HG03066 (cell line): ENCODE measurements around the gene MSMO1.
"Not testable (repeated sequence)": the region's sequence is repeated elsewhere in the genome, so short reads cannot be mapped to it uniquely, and the experiment has no call there.

Source experiments
- ATAC-seq: cut with Tn5 transposase; IDR thresholded peaks from one replicate; pipeline ENCODE4 v1.9.1; 2021; ENCODE audit warnings: low read depth; ENCODE audit not compliant: unreplicated experiment

MSMO1 gene

DNA sequence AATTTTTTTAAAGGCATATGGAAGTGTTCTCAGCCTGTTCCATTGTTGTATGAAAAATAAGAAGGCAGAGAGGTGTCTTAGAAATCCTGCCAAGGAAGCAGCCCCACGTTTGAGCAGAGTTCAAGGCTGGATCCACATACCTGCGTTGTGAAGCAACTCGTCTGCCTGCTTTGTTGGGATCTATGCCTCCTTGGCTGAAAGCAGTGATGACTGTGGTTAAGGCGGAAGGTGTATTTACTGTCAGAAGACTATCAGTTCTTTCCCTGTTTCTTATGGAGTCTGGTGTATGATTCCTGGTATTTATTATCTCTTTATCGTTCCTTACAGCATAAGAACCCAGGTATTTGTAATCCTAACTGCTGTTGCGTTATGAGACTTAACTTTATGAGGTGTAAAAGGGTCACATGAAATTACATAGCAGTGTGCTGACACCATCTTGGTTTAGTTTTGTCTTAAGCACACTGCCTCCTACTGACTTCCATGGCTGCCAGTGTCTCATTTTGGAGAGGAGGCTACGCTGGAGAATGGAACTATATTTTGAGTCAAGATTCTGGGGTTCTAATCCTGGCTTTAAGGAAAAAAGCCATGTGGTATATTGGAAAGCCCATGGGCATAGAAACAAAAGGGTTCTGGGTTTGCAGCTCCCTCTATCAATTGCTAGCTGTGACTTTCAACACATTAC is 3.1 kb upstream of the MSMO1 start:
- ATAC-seq: no peak

DNA sequence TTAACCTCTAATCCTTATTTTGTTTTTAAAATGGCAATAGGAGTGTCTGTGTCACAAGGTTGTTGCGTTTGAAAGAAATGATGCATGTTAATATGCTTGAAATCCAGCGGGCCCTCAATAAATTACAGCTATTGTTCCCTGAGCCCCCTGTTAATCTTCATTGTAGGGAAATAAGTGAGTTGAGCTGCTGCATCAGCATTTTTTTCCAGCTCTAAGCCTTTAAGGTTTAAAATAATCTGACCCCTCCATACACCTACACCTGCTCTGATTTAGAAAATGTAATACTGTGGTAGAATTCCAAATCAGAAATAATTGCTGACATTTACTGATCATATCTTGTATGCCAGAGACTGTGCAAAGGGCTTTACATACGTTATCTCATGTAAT is 2.6 kb upstream of the MSMO1 start:
- no peak for ATAC-seq

DNA sequence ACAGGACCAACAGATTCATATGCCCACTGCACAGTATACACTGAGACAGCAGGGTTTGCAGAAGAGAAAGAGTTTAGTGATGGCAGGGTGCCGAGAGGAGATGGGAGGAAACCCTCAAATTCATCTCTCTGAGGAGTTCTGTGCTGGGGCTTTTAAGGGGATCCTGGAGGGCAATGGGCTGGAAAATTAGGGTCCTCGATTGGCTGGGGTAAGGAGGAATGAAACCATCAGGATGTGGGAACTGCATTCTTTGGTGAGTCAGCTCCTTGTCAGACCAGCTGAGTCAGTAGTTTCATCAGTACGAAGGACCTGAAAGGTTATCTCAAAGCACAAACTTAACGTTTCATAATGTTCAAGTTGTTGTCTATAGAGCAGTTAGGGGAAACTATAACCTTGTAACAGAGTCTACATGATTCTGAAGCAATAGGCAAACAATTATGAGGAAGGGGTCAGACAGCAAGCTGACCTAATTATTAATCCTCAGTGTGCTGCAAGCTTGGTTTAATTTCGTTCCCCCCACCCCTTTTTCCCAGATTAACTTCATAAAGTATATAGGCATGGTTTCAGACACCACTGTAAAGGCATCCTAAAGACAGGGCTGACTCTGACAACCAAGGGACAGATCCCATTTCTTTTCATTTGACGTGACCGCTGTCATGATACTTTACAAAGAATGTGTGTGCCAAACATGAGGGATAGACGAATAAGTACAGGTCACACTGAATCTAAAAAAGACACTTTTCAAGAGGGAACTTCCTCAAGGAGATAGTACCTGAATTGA is 1.5 kb upstream of the MSMO1 start:
- ATAC-seq: no peak

DNA sequence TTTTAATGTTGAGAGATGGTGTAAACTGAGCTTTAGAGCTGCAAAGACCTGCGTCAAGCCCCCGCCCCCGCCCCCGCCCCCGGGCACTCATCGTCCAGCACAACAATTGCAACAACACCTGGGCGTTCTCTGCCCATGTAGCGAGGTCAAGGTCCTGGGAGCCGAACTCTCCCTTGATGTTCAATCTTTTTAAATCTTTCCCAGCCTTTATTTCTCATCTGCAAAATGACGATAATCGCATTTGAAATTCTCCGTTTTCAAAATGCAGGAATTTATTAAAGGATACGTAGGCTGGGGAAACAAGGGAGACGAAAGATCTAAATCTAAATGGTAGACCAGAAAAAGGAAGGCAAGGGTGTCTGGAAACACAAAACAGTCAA is 648 bp upstream of the MSMO1 start:
- peak; percentile 22 for ATAC-seq

DNA sequence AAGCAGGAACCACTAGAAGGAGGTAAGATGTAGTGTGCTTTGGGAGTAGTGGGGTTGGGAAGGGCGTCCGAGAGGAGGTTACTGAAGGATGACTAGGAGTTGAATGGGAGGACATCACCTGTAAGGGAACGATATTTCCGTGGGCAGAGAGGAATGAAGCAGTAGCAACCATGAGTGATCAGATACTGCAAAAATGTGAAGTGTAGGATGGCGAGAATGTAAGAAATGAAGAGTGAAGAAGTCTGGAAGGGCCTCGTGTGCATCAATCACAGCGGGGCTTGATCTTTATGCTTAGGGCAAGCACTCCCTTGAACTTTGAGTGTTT is 594 bp downstream of the MSMO1 start:
- ATAC-seq: peak; percentile 0

DNA sequence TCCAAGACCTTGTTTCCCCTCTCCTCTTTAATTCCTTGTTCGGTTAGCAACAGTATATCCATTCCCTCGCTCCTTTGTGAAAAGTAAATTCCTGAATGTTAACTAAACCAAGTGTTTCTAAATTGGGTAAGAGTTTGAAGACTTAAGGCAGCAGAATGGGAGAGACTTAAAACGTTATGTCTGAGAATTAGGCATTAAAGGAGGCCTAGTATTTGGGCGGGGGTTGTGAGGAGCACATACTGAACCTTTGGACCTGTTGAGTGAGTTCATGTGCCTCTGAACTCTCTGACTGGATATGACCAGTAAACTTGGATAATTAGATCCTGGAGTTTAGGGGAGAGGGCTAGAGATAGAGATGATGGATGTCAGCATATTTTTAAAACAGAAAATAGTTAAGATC is 1.2 kb downstream of the MSMO1 start:
- ATAC-seq: no peak

DNA sequence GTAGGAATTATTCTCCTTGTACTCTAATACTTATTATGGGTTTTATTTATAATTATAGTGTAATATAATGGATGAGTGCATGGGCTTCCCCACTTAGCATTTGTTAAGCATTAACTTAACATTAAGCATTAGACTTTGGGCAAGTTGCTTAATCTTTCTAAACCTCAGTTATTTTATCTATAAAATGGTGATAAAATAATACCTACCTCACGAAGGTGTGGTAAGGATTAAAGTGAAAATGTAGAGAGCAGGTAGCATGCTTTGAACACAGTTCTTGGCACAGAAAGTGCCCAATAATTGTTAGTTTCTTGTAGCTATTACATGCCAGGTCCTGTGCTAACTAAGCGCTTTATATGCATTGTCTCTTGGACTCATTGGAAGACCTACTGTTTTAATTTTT is 2.6 kb downstream of the MSMO1 start:
- ATAC-seq: no peak

DNA sequence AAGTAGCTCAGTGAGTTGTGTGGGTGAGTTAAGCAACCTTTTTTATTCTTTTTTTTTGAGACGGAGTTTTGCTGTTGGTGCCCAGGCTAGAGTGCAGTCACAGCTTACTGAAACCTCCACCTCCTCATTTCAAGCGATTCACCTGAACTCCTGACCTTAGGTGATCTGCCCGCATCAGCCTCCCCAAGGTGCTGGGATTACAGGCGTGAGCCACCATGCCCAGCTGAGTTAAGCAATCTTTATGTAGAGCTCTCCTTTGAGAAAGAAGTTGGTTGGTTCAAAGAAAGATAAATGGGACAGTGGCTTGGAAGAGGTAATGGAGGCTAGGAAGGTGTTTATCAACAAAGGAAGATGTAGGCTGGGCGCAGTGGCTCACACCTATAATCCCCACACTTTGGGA is 3.2 kb downstream of the MSMO1 start:
- no peak for ATAC-seq

DNA sequence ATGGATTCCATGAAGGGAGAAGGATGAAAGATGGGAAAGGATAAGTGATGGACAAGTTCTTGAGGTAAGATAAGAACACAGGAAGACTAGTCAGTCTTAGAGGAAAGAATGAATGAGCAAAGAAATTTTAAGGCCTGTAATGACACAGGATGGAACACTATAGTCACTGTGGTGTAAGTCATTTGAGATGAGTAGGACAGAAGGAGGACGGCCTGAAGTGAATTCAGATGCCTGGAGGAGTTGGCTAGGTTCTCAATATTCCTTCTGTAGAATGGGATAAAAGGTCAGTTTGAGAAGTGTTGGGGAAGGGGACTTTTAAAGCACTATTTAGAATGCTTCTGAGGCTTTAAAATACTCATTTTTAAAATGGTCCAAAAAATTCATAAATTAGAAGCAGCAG is 3.9 kb downstream of the MSMO1 start:
- ATAC-seq: no peak

DNA sequence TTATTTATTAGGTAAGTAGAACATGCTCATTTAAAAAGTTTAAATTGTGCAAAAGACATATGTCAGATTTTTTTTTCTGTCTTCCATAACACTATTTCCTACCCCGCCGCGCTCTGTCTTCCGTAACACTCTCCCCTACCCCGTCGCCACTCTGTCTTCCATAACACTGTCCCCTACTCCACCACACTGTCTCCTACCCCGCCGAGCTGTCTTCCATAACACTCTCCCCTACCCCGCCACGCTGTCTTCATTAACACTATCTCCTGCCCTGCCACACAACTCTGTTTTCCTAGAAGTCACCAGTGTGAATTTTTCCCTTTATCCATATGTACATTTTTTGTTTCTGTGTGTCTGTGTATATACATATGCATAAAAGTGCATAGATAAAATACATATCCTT is 4.4 kb downstream of the MSMO1 start:
- ATAC-seq: no peak

DNA sequence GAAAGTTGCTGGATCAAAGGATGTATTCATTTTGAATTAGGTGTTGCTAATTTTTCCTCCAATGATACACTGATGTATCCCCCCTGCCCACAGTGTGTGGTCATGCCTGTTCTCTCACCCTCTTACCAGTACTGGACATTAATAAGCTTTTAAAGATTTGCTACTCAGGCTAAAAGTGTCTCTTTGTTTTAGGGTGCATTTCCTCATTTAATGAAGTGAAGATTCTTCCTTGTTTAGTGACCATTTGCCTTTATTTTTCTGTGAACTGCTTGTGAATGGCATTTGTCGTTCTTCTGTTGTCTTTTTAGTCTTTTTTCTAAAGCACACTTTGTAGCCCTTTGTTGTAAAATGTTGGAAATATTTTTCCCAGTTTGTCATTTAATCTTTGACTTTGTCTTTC is 5.0 kb downstream of the MSMO1 start:
- no peak for ATAC-seq

DNA sequence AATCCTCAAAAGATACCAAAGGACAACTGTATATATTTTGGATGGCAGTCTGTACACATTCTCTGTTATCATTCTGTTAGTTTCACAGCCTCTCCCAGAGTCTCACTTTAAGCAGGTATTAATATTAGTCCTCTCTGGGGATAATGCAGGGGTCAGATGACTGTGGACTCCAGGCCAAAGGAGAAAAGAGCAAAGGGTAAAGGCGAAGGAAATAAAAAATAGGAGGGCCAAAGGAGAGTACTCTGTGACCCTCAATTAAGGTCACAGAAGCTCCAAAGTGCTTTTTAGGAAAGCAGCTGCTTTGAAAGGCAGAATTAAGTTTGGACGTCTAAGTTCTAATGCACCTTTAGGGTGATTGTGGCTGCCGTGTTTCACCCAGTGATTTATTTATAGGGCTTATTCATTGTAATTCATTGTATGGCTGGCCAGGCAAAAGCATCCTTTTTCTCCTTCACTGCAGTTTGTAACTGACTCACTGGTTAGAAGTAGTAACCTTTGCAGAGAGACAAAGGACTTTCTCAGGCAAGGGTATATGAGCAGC is 7.8 kb downstream of the MSMO1 start:
- ATAC-seq: no peak

DNA sequence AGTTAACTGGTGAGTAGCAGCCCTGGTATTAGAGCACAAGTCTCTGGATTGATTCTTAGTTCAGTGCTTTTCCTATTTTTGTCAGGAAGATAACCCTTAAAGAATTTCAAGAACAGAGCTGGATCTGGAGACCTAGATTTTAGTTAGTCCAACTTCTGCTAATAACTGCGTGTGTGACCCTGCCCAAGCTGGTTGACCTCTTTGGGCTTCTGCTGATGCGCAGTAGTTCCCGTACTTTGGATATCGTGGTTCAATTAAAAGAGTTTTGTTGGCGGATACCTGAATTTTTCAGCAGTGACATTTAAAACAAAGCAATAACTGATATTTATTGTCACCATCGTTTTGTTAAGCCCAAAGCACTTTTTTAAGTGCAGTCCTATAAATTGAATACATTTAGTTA is 9.3 kb downstream of the MSMO1 start:
- no peak for ATAC-seq

DNA sequence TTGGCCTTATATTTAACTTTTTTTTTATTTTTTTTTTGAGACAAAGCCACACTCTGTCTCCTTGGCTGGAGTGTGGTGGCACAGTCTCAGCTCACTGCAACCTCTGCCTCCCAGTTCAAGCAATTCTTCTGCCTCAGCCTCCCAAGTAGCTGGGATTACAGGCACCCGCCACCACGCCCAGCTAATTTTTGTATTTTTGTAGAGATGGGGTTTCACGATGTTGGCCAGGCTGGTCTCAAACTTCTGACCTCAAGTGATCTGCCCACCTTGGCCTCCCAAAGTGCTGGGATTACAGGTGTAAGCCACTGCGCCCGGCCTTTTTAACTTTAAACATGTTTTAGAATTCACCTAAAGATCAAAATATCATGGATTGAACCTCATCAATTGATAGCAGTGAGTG is 14.9 kb downstream of the MSMO1 start:
- not testable (repeated sequence) for ATAC-seq

DNA sequence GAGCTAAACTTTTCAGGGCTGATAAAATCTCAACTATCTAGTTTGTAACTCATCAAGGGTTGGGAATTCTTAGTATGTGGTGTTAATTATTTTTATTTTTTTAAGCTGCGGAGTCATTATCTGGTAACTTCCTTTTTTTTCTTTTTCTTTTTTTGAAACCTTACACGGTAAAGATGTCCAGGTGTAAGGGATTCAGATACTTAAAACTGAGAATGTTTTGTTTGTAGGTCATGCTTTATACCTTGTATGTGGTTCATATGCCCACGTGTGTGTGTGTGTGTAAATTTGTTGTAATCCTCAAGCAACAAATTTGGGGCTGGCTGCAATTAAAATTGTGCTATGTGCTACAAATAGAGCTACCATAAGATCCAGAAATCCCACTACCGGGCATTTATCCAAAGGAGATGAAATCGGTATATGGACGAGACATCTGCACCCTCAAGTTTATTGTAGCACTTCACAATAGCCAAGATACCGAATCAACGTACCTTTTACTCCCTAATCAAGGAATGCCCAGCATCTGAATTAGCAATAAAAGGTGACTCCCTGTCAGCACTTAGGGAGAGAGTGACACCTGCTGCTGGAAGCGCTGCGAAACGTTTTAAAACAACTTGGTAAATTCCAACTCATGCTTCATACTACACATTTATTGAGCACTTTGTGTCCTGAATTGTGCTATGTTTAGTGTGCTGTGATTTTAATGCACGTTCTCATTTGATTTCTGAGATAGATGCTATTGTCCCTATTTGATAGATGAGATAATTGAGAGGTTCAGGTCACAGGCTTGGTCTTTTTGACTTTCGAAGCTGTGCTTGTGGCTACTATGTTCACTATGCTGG is 16.1 kb downstream of the MSMO1 start:
- ATAC-seq: no peak

DNA sequence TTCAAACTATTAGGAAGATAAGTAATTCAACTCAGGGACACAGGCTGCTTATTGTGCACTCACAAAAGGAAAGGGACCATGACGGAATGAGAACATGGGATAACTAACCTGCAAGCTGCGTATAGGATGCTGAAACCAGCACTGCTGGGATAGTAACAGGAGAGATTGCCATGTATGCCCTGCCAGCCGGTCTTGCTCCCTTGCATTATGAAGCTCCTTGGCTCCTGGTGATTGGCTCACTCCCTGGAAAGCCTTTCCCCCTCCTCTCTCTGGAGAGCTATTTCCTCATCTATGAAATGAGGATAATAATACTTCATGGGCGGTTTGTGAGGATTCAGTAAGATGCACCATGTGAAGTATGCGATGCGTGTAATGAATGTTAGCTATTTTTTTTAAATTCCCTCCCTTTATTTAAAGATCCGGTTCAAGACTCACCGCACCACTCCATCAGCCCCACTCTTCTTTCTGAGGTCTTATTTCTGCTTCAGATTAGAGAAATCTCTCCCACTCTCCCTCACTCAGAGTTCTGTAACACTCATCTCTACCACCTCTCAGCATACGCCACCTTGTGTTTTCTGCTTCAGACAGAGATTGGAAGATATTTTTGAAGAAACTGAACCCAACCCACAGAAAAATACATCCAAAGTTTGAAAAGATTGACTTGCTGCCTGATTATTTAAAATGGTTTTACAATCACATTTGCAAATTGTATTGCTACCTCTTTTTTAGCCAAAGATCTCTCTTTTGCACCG is 18.4 kb downstream of the MSMO1 start:
- no peak for ATAC-seq

DNA sequence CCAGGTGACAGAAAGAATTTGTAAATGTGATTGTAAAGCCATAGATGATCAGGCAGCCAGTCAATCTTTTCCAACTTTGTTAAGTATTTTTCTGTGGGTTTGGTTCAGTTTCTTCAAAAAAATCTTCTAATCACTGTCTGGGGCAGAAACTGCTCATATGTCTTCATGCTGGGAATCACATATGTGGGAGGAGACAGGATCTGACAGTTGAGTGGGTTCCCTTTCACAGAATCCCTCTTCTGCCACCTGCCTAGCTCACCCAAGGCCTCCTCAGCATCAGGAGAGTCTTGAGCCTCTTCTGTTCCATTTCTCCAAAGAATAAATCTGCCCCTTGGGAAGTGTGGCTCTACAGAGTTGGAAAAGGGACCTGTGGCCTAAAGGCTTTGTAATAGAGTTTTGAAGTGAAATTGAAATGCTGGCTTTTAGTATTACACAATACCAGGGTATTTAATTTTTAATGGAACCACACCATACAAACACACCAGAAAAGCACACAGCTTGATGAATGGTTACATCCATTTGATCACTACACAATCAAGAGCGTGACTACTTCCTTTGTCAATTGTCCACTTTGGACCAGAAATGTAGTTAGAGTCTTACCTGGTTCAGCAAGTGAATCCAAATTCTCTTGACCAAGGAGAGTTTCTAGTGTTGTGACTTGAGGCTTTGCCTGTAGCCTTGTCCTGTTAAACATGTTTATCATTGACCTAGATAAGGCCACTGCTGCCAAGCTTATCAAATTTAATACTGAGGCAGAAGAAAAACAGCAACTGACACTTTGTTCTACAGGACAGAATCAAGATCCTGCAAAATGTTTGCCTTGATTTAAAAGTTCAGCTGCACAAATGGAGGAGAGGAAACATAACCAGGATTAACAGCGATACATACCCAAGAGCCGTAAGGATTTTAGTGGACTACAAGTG is 20.4 kb downstream of the MSMO1 start:
- no peak for ATAC-seq

DNA sequence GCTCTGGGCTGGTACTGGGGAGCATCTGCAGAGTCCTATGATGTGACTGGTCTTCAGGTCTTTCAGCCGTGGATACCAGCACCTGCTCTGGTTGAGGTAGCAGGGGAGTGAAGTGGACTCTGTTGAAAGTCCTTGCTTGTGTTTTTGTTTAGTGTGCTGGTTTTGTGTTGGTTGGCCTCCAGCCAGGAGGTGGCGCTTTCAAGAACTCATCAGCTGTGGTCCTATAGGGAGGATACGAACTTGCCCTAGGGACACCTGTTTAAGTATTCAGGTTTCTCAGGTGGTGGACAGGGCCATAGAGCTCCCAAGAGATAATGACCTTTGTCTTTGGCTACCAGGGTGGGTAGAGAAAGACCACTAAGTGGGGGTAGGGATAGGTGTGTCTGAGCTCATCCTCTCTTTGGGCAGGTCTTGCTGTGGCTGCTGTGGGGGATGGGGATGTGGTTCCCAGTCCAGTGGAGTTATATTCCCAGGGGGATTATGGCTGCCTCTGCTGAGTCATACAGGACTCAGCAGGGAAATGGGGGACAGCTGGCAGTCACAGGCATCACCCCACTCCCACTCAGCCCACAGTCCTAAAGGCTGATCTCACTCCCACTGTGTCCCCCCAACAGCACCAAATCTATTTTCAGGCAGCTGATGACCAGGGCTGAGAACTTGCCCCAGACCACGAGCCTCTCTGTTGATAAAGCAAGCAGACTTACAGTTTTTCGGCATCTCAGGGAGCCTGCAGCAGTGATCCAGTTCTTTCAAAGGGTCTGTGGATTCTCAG is 24.1 kb downstream of the MSMO1 start:
- ATAC-seq: no peak

DNA sequence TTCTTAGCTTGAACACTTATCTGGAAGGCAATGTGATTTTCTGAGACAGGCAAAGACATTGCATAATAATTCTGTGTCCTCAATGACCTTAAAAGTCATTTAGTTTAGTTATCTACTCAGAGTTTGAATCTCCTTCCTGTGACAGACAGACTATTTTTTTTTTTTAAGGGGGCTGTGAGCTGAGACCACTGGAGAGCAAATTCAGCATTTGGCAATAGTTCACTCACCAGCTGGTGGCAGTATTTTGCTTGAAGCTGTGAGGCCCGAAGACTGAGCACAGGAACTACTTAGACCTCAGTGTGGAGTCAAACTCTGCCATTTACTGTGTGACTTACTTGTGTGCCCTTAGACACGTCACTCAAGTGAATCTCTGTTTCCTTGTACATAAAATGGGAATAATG is 28.4 kb downstream of the MSMO1 start:
- ATAC-seq: no peak
